HL-60/S4 (cell line): ENCODE results near the gene SNED1.
"Not testable (repeated sequence)": the region's sequence is repeated elsewhere in the genome, so short reads cannot be mapped to it uniquely, and the experiment has no call there.

Experiments
- in situ Hi-C: fragments of 300-500 bp; cut with MboI; formaldehyde crosslinking; loops from 2 replicates; pipeline ENCODE4 v1.14.3; 2022; ENCODE audit warnings: low sequenced_read_pairs

SNED1 gene

GRCh38 chr2:240972201-240972600 lies 26.2 kb upstream of the SNED1 start:
- in situ Hi-C loops: no loop called here

GRCh38 chr2:240972636-240973521 lies 25.5 kb upstream of the SNED1 start:
- in situ Hi-C loops: no loop called here

GRCh38 chr2:240974771-240975572 lies 23.4 kb upstream of the SNED1 start:
- in situ Hi-C loops: no loop called here

GRCh38 chr2:240975903-240976302 lies 22.5 kb upstream of the SNED1 start:
- in situ Hi-C loops: not testable (repeated sequence)

- in situ Hi-C loops: no loop called here
These were observed 17.1 kb upstream of the SNED1 start for GRCh38 chr2:240981280-240981679.

GRCh38 chr2:240981871-240982800 lies 16.3 kb upstream of the SNED1 start:
- in situ Hi-C loops: no loop called here

GRCh38 chr2:240982821-240983281 lies 15.6 kb upstream of the SNED1 start:
- in situ Hi-C loops: no loop called here

- in situ Hi-C loops: no loop called here
These were observed 14.9 kb upstream of the SNED1 start for GRCh38 chr2:240983361-240983995.

GRCh38 chr2:240983996-240984498 lies 14.4 kb upstream of the SNED1 start:
- in situ Hi-C loops: no loop called here

- in situ Hi-C loops: no loop called here
These were observed 12.3 kb upstream of the SNED1 start for GRCh38 chr2:240985881-240986786.

- in situ Hi-C loops: no loop called here
These were observed 11.5 kb upstream of the SNED1 start for GRCh38 chr2:240986787-240987411.

GRCh38 chr2:240987588-240987987 lies 10.8 kb upstream of the SNED1 start:
- in situ Hi-C loops: no loop called here

GRCh38 chr2:240988146-240988545 lies 10.3 kb upstream of the SNED1 start:
- in situ Hi-C loops: no loop called here

- in situ Hi-C loops: no loop called here
These were observed 9.7 kb upstream of the SNED1 start for GRCh38 chr2:240988571-240989271.

GRCh38 chr2:240989451-240990265 lies 8.8 kb upstream of the SNED1 start:
- in situ Hi-C loops: no loop called here

- in situ Hi-C loops: no loop called here
These were observed 8.2 kb upstream of the SNED1 start for GRCh38 chr2:240990266-240990529.

- in situ Hi-C loops: no loop called here
These were observed 7.6 kb upstream of the SNED1 start for GRCh38 chr2:240990726-240991377.
